ENCODE results near the gene ITIH1.

Gene ITIH1

DNA sequence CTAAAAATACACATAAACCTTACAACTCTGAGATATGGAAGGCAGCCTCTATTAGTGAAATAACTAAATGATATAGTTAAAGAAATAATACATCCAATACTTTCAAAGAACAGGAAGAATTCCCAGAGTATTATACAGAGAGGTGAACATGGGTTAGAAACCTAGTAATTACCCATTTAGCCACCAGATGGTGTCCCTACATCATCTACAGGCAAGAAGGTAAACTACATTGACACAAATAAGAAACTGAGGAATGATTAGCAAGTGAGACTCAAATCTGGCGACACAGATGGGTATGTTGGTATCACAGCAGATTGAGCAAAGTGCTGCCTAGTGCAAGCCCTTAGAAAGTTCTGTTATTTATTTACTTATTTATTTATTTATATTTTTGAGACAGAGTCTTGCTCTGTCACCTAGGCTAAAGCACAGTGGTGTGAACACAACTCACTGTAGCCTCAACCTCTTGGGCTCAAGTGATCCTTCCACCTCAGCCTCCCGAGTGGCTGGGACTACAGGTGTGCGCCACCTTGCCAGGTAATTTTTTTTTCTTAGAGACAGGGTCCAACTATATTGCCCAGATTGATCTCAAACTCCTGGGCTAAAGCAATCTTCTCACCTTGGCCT, 34.9 kb upstream of the ITIH1 start:
- peak; percentile 63 for TF ChIP-seq CTCF (IDR thresholded peaks at IDR 0.05; ENCODE audit: insufficient read depth, low read depth, low read length, missing control alignments)
- H3K4me3 ChIP-seq (ENCODE audit: low read depth, low read length) = no peak overlapping the region
- peak; percentile 38 for DNase-seq (ENCODE audit: low read depth)

DNA sequence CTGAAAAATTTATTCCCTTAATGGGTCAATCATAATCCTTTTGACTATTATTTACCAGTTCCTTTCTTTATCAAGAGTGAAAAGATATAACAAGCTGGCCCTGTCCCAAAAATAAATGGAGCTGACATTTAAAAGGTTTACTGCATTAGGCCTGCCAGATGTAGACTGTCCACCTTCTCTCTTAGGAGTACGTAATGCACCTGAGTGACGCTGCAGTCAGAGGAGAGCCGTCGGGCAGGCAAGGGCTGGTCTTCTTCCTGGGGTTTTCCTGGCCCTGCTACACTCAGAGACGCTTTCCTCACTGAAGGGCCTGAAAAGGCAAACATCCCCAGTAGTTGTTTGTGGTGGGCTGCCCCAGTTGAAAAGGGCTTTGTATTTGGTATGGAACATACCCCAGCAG, 34.2 kb upstream of the ITIH1 start:
- no peak for TF ChIP-seq CTCF (IDR thresholded peaks at IDR 0.05; ENCODE audit: insufficient read depth, low read depth, low read length, missing control alignments)
- no peak for DNase-seq (ENCODE audit: low read depth)
- H3K4me3 ChIP-seq (ENCODE audit: low read depth, low read length) = no peak overlapping the region

DNA sequence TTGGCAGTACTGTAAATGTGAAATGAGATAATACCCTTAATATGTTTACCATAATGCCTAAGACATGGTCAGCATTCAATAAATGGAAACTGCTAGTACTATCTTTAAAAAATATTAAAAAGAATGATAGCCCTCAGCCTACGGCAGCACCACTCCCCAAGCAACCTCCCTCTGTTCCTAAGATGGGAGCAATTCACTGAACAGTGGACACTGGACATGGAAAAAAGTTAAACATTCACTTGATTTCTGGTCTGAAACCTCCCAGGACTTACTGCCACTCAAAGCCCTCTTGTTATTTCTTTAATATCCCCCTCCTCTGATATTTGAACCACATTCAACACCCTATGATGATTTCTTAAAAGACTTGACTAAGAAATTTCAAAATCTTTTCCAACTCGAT, 33.7 kb upstream of the ITIH1 start:
- no peak for DNase-seq (ENCODE audit: low read depth)
- H3K4me3 ChIP-seq (ENCODE audit: low read depth, low read length) = no peak overlapping the region
- no peak for TF ChIP-seq CTCF (IDR thresholded peaks at IDR 0.05; ENCODE audit: insufficient read depth, low read depth, low read length, missing control alignments)

DNA sequence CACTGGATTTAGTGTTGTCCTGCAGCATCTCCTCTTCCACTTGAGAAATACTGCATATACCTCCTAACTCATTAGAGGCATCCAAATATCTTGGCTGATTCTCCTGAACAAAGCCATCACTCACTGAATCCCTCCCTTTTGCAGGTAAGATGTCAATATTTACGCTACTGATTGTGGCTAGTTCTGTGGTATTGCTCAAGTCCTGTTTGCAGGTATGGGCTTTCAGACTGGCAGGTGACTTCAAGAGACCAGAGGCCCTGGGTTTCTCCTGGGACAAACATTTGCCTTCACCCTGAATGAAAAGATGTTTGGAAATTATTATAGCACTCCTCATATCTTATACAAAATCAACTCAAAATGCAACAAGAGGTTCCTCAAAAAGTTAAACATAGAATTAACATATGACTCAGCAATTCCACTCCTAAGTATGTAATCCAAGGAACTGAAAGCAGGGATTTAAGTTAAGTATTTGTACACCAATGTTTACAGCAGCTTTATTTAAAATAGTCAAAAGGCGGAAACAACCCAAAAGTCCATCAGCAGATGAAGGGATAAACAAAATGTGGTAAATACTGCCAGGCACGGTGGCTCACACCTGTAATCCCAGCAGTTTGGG, 25.2 kb upstream of the ITIH1 start:
- TF ChIP-seq CTCF (IDR thresholded peaks at IDR 0.05; ENCODE audit: insufficient read depth, low read depth, low read length, missing control alignments) = no peak
- no peak for DNase-seq (ENCODE audit: low read depth)
- no peak overlapping the region for H3K4me3 ChIP-seq (ENCODE audit: low read depth, low read length)

- TF ChIP-seq CTCF (IDR thresholded peaks at IDR 0.05; ENCODE audit: insufficient read depth, low read depth, low read length, missing control alignments) = no peak
- H3K4me3 ChIP-seq (ENCODE audit: low read depth, low read length) = no peak overlapping the region
- no peak for DNase-seq (ENCODE audit: low read depth)
Measured at GRCh38 chr3:52754373-52754772, 23.0 kb upstream of the ITIH1 start.

- no peak overlapping the region for H3K4me3 ChIP-seq (ENCODE audit: low read depth, low read length)
- no peak for DNase-seq (ENCODE audit: low read depth)
- no peak for TF ChIP-seq CTCF (IDR thresholded peaks at IDR 0.05; ENCODE audit: insufficient read depth, low read depth, low read length, missing control alignments)
Measured at GRCh38 chr3:52756141-52756540, 21.3 kb upstream of the ITIH1 start.

DNA sequence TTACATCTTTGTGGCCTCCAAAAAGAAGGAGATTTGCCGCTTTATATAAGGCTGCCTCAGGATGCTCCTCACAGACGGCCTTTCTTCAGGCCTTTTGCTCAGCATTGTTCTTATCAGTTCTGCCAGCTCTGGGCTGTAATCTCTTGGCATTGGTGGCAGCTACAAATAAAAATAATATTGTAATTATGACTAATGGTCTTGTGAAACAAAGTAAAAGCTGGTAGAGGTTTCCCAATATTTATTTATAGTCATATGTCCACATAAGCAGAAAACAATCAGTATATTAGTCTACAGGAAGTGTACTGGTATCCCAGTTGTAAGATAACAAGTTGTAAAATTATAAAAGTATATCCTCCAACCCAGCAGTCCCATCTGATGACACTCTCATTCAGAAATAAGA, 13.9 kb upstream of the ITIH1 start:
- DNase-seq (ENCODE audit: low read depth) = no peak
- TF ChIP-seq CTCF (IDR thresholded peaks at IDR 0.05; ENCODE audit: insufficient read depth, low read depth, low read length, missing control alignments) = no peak
- H3K4me3 ChIP-seq (ENCODE audit: low read depth, low read length) = no peak overlapping the region
